Neural progenitor cell (in vitro differentiated cells): ENCODE results near the gene CHCHD6.

ENCODE experiments used
- CTCF ChIP-seq: fragments of 200-600 bp; sonication (generic); IDR thresholded peaks from 2 replicates; pipeline ENCODE4 v1.5.1; 2017; ENCODE audit warnings: antibody characterized with exemption, mild to moderate bottlenecking
- EZH2 ChIP-seq: fragments of 200-600 bp; sonication (generic); IDR thresholded peaks from 2 replicates; pipeline ENCODE4 v1.6.1; 2017; ENCODE audit warnings: antibody characterized with exemption, mild to moderate bottlenecking, moderate library complexity
- EZH2phosphoT487 ChIP-seq: fragments of 200-600 bp; sonication (generic); IDR thresholded peaks from 2 replicates; pipeline ENCODE4 v1.6.1; 2017; ENCODE audit warnings: antibody characterized with exemption

- TF ChIP-seq CTCF (no peak), EZH2 (no peak), EZH2phosphoT487 (no peak)
These were observed 184.2 kb downstream of the CHCHD6 start for GRCh38 chr3:126888186-126888760.
